ENCODE data around the gene KLHL26. TPM values are rescaled to one million over a fixed set of nuclear protein-coding genes. Genes with fewer than 3 reads are reported as not detected.

The KLHL26 gene
- total and polyA plus RNA-seq, 2 of the 13 experiments (the other 11 are each of a cell fraction or from before 2014, with no cell fraction given) = 1.5 to 1.7 TPM

GRCh38 chr19:18668744-18669523 lies 32.1 kb downstream of the KLHL26 start:
- no peaks in the 10 kb centered on the region for H3K79me2 ChIP-seq (ENCODE audit: insufficient read depth, low read length)
- TF ChIP-seq TERF1 (CRISPR knock-in tag; IDR thresholded peaks at IDR 0.05) (no peak), PCBP1 (IDR thresholded peaks at IDR 0.05; ENCODE audit: borderline replicate concordance, low read depth, low read length) (no peak), ATF7-NPFF (CRISPR knock-in tag; IDR thresholded peaks at IDR 0.05; ENCODE audit: low read depth) (no peak), MBD4 (IDR thresholded peaks at IDR 0.05; ENCODE audit: borderline replicate concordance, low read length) (no peak), ELF4 (CRISPR knock-in tag; IDR thresholded peaks at IDR 0.05; ENCODE audit: borderline replicate concordance) (no peak), ZNF430 (CRISPR knock-in tag; IDR thresholded peaks at IDR 0.05) (no peak), PCBP2 (optimal IDR thresholded peaks at IDR 0.05; ENCODE audit: low read depth, low read length, poor library complexity, severe bottlenecking) (no peak), ZNF12 (CRISPR knock-in tag; IDR thresholded peaks at IDR 0.05) (no peak), ZNF354B (CRISPR knock-in tag; IDR thresholded peaks at IDR 0.05) (no peak), ZBTB1 (CRISPR knock-in tag; IDR thresholded peaks at IDR 0.05; ENCODE audit: borderline replicate concordance) (no peak), GTF3A (CRISPR knock-in tag; conservative IDR thresholded peaks at IDR 0.05) (no peak)
- TF ChIP-seq, protein P1, sequence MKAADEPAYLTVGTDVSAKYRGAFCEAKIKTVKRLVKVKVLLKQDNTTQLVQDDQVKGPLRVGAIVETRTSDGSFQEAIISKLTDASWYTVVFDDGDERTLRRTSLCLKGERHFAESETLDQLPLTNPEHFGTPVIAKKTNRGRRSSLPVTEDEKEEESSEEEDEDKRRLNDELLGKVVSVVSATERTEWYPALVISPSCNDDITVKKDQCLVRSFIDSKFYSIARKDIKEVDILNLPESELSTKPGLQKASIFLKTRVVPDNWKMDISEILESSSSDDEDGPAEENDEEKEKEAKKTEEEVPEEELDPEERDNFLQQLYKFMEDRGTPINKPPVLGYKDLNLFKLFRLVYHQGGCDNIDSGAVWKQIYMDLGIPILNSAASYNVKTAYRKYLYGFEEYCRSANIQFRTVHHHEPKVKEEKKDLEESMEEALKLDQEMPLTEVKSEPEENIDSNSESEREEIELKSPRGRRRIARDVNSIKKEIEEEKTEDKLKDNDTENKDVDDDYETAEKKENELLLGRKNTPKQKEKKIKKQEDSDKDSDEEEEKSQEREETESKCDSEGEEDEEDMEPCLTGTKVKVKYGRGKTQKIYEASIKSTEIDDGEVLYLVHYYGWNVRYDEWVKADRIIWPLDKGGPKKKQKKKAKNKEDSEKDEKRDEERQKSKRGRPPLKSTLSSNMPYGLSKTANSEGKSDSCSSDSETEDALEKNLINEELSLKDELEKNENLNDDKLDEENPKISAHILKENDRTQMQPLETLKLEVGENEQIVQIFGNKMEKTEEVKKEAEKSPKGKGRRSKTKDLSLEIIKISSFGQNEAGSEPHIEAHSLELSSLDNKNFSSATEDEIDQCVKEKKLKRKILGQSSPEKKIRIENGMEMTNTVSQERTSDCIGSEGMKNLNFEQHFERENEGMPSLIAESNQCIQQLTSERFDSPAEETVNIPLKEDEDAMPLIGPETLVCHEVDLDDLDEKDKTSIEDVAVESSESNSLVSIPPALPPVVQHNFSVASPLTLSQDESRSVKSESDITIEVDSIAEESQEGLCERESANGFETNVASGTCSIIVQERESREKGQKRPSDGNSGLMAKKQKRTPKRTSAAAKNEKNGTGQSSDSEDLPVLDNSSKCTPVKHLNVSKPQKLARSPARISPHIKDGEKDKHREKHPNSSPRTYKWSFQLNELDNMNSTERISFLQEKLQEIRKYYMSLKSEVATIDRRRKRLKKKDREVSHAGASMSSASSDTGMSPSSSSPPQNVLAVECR (CRISPR knock-in tag; IDR thresholded peaks at IDR 0.05; ENCODE audit: borderline replicate concordance) = no peak
- H3K27me3 ChIP-seq (ENCODE audit: control insufficient read depth in 1 of 2, insufficient read depth in 2 of 2, low read length in 2 of 2) = no peaks in the 10 kb centered on the region
- WGBS (ENCODE audit: low lambda C conversion rate) = 98% methylated on average over 36 of the region's 58 CpGs
- peaks cover 6% of the 10 kb centered on the region in 2 experiments; a peak in 3 of 5 replicates for H3K36me3 ChIP-seq (replicated peaks in 1 of 2; ENCODE audit: control insufficient read depth in 1 of 2, insufficient read depth in 2 of 2, low read length in 2 of 2)
- in situ Hi-C loops (cut with HindIII; ENCODE audit: extremely low pct_ligation_motif_present, low pct_unique_long_range_greater_than_20kb) (no loop called here), intact Hi-C loops (cut with micrococcal nuclease; ENCODE audit: unreplicated experiment) (no loop called here)
- ATAC-seq (no peak), DNase-seq (ENCODE audit: low spot score) (no peak), FAIRE-seq (no peak)
- CTCF ChIA-PET (ENCODE audit: low intra/inter-chr PET ratio, low total read pairs) = no interaction called here
- H3K4me1 ChIP-seq (ENCODE audit: insufficient read depth, low read length) = peaks cover 7% of the 10 kb centered on the region; the same call in 1 of the 2 replicates
- H3K4me2 ChIP-seq (ENCODE audit: low read depth, low read length) = no peak overlapping the region
- no peak overlapping the region for H3K4me3 ChIP-seq (replicated peaks in 1 of 3; ENCODE audit: insufficient read depth in 1 of 3, low read depth in 2 of 3, low read length in 3 of 3)
- no peak overlapping the region for H3K9ac ChIP-seq (ENCODE audit: insufficient read depth, low read depth, low read length)
- no peak overlapping the region for H2AFZ ChIP-seq (ENCODE audit: low read length)
- POLR2A ChIA-PET = no interaction called here
- no peaks in the 10 kb centered on the region for H4K20me1 ChIP-seq (ENCODE audit: insufficient read depth, low read length)
- H3K27ac ChIP-seq (ENCODE audit: extremely low read length, insufficient read depth, low read length) = no peak overlapping the region
- BruUV-seq (replicated peaks) = no TSS peak
- no peaks in the 10 kb centered on the region for H3K9me3 ChIP-seq (ENCODE audit: low read length)
